Measurements from ENCODE around the gene CAPRIN1. TPM values are rescaled to one million over a fixed set of nuclear protein-coding genes. Genes with fewer than 3 reads are reported as not detected.

The CAPRIN1 gene
- polyA plus RNA-seq, 3 donors: 50.4 to 81.5 (median 59.2) TPM

- H3K36me3 Mint-ChIP-seq: peaks cover 90 to 91% of the 10 kb centered on the region in 2 donors
- no peaks in the 10 kb centered on the region for H3K4me1 ChIP-seq (ENCODE audit: control insufficient read depth in 1 of 2, insufficient read depth in 2 of 2, low read length in 2 of 2)
These were observed 88.6 kb downstream of the CAPRIN1 start for GRCh38 chr11:34140149-34140548.

GRCh38 chr11:34143048-34143447 is 91.5 kb downstream of the CAPRIN1 start:
- H3K27ac ChIP-seq (ENCODE audit: low read depth in 1 of 2, low read length in 2 of 2): no peak overlapping the region
- H3K4me2 ChIP-seq (replicated peaks; ENCODE audit: extremely low read depth, low read length, poor library complexity, severe bottlenecking): no peak overlapping the region
- H3K4me1 ChIP-seq (ENCODE audit: control insufficient read depth in 1 of 2, insufficient read depth in 2 of 2, low read length in 2 of 2): peaks cover 3 to 5% of the 10 kb centered on the region in 2 donors
- no peaks in the 10 kb centered on the region for H3K27me3 ChIP-seq (ENCODE audit: control insufficient read depth in 2 of 2, insufficient read depth in 2 of 2, low read length in 2 of 2)
- intact Hi-C loops (cut with micrococcal nuclease): no loop called here
- Mint-ChIP-seq H3K27ac (peak overlapping the region in 2 of 7 donors; percentile 39 to 72), H3K36me3 (peaks cover 90 to 93% of the 10 kb centered on the region in 2 donors), H3K4me3 (no peak overlapping the region), H3K4me1 (peaks cover 13% of the 10 kb centered on the region), H3K27me3 (ENCODE audit: low read depth in 3 of 3) (no peaks in the 10 kb centered on the region), H3K9me3 (no peaks in the 10 kb centered on the region)
- H3K9ac ChIP-seq (ENCODE audit: insufficient read depth, low read length, poor library complexity, severe bottlenecking): no peak overlapping the region
- no peak for TF ChIP-seq CTCF (IDR thresholded peaks at IDR 0.05)
- H3K9me3 ChIP-seq (replicated peaks in 1 of 2; ENCODE audit: control insufficient read depth in 1 of 2, insufficient read depth in 1 of 2, low read length in 2 of 2): no peaks in the 10 kb centered on the region
- H2AFZ ChIP-seq (ENCODE audit: insufficient read depth, low read depth, low read length, poor library complexity, severe bottlenecking): no peak overlapping the region
- H3K36me3 ChIP-seq (replicated peaks in 1 of 2; ENCODE audit: control insufficient read depth in 1 of 2, insufficient read depth in 2 of 2, low read length in 2 of 2): peaks cover 86 to 100% of the 10 kb centered on the region in 2 donors
- no peaks in the 10 kb centered on the region for H4K20me1 ChIP-seq (ENCODE audit: insufficient read depth, low read length)
- DNase-seq: no peak
- no peaks in the 10 kb centered on the region for H3K79me2 ChIP-seq (ENCODE audit: insufficient read depth, low read length)
- no peak overlapping the region for H3K4me3 ChIP-seq (replicated peaks in 1 of 3; ENCODE audit: low read depth in 2 of 3, low read length in 3 of 3)
- 100% methylated on average over 1 of the region's 2 CpGs for WGBS (ENCODE audit: insufficient coverage)

More at GRCh38 chr11:34140149-34140548, 88.6 kb downstream of the CAPRIN1 start:
- Mint-ChIP-seq H3K27ac (peak overlapping the region in 1 of 7 donors; percentile 1), H3K27me3 (ENCODE audit: low read depth in 3 of 3) (no peaks in the 10 kb centered on the region), H3K4me3 (no peak overlapping the region), H3K4me1 (no peaks in the 10 kb centered on the region), H3K9me3 (no peaks in the 10 kb centered on the region)
- Histone ChIP-seq H4K20me1 (ENCODE audit: insufficient read depth, low read length) (no peaks in the 10 kb centered on the region), H3K9ac (ENCODE audit: insufficient read depth, low read length, poor library complexity, severe bottlenecking) (no peak overlapping the region), H3K27ac (ENCODE audit: low read depth in 1 of 2, low read length in 2 of 2) (no peak overlapping the region), H3K9me3 (replicated peaks in 1 of 2; ENCODE audit: control insufficient read depth in 1 of 2, insufficient read depth in 1 of 2, low read length in 2 of 2) (no peaks in the 10 kb centered on the region), H3K4me2 (replicated peaks; ENCODE audit: extremely low read depth, low read length, poor library complexity, severe bottlenecking) (no peak overlapping the region), H3K4me3 (replicated peaks in 1 of 3; ENCODE audit: low read depth in 2 of 3, low read length in 3 of 3) (no peak overlapping the region), H3K79me2 (ENCODE audit: insufficient read depth, low read length) (no peaks in the 10 kb centered on the region), H2AFZ (ENCODE audit: insufficient read depth, low read depth, low read length, poor library complexity, severe bottlenecking) (no peak overlapping the region), H3K27me3 (ENCODE audit: control insufficient read depth in 2 of 2, insufficient read depth in 2 of 2, low read length in 2 of 2) (no peaks in the 10 kb centered on the region), H3K36me3 (replicated peaks in 1 of 2; ENCODE audit: control insufficient read depth in 1 of 2, insufficient read depth in 2 of 2, low read length in 2 of 2) (peaks cover 86 to 100% of the 10 kb centered on the region in 2 donors)
- no peak for TF ChIP-seq CTCF (IDR thresholded peaks at IDR 0.05)
- 98% methylated on average over 11 of the region's 11 CpGs for WGBS (ENCODE audit: insufficient coverage)
- no peak for DNase-seq
- intact Hi-C loops (cut with micrococcal nuclease): no loop called here
